GM18909 (cell line): ENCODE results near the gene INPP5E.

Experiments used
- ATAC-seq: cut with Tn5 transposase; IDR thresholded peaks from one replicate; pipeline ENCODE4 v1.9.1; 2021; ENCODE audit warnings: mild to moderate bottlenecking; ENCODE audit not compliant: unreplicated experiment, poor library complexity

The INPP5E gene

DNA sequence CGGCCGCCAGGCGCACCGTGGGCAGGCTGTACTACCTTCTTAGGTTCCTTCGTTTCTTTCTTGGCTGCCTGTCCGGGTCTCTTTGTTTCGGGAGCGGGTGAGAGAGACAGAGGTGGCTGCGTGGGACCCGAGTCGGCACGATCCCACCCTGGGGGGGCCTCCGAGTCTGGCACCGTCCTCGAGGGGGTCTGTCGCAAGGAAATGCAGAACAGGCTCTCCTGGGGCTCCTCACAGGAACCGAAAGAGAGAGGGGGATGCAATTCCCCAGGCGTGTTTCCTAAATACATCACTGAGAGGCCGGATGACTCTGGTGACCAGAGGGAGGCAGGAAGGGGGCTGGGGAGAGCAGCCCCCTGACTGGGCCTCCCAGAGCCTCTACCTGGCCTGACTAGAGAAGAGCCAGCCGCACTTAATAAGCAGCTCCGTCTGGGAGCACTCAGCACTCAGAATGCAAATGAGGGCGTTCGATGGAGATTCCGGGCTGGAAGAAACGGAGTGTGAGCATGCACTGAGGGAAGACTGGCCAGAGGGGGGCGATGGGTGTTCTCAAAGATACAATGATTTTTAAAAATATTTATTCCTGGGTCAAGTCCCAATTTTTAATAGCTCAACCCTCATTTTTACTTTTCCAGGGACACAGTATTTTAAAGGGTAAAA is 11.7 kb upstream of the INPP5E start:
- no peak for ATAC-seq

DNA sequence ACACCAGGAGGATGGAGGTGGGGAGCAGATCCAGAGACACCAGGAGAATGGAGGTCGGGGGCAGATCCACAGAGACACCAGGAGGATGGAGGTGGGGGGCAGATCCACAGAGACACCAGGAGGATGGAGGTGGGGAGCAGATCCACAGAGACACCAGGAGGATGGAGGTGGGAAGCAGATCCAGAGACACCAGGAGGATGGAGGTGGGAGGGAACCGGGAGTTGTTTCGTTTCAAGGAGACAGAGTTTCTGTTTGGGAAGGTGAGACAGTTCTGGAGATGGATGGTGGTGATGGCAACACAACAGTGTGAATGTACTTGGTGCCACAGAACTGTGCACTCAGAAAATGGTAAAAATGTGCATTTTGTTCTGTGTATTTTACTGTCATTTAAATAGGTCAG is 9.0 kb upstream of the INPP5E start:
- ATAC-seq: no peak

DNA sequence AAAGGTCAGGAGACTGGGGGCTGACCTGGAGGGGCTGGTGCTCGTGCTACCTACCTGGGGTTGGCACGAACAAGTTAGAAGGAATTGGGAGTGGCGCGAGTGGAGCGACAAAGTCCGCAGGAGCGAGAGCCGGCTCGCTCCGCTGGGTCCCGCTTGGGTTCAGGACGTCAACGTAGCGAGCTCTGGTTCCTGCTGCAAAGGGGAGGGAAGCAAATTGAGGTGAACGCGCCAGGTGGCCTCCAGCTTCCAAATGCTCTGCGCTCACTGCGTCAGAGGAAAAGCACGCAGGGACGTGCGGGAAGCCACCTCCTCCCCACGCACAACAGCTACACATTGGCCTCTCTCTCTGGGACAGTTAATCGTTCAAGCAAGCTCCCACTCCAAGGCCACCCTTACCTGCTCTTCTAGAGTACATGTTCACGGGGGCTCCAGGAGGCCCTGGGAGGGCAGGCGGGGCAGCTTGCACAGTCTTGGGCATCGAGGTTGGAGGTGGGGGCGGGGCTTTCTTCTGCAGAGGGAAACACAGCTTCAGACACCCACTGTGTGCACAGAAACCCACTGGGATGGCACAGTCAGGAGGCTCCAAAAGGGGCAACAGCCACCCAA is 7.6 kb upstream of the INPP5E start:
- ATAC-seq: no peak

DNA sequence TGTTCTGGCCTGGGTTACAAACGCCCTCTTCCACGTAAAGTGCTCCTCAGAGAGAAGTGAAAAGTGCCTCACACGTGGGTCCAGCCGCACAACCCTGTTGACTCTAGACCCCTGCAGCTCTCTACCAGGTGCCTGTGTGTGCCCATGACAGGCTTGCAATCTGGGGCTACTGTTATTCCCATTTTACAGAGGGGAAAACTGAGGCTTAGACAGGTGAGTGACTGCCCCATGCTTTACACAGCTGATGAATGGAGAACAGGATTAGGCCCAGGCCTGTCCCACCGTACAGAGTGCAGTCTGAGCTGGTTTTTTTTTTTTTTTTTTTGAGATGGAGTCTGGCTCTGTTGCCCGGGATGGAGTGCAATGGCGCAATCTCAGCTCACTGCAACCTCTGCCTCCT is 6.2 kb upstream of the INPP5E start:
- ATAC-seq: no peak

DNA sequence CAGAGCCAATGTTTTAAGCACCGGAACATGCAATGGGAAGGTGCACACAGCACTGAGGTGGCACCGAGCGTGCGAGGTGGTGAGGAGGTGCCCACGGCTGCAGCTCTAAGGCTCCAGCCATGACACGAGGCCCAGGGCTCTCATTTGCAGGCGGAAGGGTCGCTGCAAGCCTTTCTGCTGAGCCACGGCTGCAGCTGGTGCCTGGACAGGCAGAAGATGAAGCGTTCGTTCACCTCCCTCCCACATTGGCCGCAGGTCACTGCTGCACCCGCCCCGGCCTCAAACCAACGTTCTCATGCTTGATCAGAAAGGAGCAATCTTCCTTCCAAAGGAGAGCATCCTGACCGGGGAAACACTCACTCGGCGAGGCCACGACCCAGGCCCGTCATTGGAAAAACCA is 4.5 kb upstream of the INPP5E start:
- ATAC-seq: no peak

DNA sequence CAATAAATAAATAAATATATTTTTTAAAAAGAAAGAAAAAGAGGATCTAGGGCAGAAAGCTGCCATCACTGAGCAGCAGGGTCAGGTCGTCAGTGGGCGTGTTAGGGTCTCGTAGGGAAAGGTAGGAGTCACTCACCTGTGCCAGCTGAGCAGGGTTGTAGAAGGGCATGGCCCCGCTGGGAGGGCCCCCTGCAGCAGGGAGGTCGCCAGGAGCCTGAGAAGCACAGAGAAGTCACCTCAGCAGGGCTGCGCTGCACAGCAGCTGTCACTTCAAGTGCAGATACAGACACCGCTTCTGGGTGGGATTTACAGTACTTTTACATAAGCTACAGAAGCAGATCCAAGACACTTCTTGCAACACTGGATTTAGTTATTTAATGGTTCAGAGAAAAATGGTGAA is 4.0 kb upstream of the INPP5E start:
- ATAC-seq: no peak

DNA sequence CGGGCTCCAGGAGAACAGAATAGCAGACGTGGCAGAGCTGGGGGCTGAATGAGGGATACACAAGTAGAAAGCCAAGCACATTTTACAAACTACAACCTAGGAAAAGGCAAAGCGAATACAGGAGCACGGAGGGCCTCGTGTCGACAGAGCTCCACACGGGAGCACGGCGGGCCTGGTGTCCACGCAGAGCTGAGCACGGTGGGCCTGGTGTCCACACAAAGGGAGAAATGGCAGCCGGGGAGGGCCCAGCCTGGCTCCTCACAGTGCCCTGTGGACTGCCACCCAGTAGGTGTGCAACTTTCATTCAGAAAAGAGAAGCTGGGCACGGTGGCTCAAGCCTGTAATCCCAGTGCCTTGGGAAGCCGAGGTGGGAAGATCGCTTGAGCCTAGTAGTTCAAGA is 3.4 kb upstream of the INPP5E start:
- no peak for ATAC-seq

DNA sequence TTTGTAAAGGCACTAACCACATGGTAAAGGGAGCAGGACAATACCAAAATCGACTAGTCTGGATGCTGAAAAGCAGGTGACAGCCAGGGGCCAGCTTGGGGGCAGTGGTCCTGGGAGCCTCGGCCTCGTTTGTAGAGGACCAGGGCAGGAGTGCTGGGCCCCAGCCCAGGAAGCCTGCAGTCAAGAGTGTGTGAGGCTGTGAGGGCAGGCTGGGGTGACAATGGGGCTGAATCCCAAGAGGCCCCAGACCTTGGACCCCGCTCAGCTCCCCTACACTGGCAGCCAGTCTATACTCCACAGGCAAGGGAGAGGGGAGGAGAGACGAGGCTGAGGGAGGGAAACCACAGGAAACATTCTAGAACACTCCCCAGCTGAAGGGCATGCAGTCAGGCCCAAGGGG is 2.6 kb upstream of the INPP5E start:
- no peak for ATAC-seq

DNA sequence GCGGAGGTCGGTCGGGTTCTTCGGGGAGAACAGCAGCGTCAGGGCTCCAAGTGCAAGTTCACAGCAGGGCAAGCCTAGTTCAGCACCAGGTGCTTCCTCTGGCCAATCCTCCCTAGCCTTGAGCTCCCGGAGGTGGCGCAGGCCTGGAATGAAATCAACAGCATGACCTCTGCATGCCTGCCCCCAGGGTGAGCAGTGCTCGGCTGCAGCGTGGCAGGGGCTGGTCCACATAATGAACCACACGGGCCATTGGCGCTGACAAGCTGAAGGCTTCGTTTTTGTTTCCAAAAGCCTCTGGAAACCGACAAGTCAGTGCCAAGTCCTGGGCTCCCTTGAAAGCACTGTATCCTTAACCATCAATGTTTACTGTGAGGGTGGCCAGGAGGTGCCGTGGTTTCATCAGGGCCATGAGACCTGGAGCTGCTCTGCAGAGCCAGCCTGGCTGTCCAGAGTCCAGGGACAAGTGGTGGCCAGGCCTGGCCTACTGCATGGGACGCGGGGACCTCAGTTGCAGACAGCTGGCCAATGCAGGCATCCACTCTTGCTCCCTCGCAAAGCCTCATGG is 2.1 kb upstream of the INPP5E start:
- ATAC-seq: no peak

DNA sequence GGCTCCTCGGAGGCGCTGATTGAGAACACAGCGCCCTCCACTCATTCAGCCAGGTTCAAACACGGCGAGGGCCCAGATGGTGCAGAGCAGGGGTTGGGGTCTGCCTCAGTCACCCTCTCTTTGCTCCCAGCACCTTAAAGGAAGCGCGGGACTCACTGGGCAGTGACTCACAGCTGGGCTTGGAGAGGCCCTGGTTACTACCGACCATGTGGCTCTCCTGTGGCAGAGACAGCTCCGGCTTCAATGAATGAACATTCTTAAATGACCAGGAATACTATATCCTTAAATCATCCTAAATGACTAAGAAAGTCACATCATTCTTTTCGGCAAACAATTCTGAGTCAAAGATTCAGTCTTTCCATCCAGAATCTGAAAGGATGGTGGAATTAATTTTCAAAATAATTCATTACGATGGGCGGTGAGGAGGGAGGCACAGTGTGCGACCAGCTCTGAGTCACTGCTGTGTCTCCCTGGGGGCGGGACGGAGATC is 1.6 kb upstream of the INPP5E start:
- ATAC-seq: no peak

DNA sequence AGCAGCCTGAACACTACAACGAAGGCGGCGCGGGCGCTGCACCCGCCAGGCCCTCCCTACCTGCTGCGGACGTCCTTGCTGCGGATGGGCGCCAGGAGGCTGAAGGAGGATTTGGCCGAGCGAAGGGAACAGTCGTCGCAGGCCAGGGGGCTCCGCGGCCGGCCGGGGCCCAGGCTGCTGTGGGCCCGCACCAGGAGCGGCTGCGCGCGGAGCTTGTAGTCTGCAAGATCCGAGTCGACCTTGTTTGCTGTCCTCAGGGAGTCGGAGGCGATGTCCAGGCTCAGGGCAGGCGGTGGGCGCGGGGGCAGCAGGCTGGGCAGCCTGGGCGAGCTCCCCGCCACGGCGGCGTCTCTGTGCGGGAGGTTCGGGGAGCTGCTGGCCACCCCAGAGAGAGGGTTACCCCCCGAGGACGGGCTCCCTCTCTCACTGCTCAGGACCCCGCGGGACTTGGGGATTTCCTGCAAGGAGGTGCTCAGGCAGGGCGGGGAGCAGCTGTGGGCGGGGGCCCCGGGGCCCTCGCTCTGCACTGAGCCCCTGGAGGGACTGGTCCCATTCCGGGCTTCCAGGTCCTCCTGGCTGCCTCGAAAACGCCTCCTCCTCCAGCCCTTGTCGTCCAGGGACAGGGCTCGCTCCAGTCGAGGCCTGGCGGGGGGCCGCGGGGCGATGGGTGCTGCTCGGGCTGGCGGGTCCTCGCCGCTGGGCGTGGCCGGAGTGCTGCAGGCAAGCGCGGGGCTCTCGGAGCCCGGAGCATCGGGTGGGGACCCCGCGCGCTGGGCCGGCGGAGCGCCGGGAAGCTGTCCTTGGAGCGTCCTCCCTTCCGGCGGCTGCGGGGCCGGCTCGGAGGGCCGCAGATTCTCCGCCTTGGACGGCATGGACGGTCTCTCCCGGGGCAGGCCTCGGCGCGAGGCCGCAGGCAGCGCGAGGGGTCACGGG is 831 bp downstream of the INPP5E start:
- peak; percentile 48 for ATAC-seq

DNA sequence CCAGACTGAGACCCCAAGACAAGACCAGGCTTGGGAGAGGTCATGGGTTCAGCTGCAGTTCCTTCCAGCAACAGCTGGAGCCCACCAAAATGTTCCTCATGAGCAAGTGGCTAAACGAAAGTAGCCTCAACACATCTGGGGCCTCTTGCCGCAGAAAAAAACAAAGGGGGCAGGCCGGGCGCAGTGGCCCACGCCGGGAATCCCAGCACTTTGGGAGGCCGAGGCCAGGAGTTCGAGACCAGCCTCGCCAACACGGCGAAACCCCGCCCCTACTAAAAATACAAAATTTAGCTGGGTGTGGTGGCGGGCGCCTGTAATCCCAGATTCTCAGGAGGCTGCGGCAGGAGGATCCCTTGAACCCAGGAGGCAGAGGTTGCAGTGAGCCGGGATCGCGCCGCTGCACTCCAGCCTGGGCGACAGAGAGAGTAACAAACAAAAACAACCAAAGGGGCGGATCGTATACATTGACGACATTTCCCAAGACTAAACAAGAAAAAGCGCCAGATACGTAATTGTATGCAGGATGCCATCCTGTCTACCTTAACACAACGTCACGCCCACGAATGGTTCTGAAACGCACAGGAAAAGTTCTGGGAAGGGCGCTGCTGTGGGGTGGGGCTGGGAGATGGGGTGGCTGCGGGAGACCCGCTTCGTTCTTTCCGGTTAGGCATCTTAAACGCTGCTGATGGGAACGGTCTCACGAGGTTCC is 1.7 kb downstream of the INPP5E start:
- ATAC-seq: no peak

DNA sequence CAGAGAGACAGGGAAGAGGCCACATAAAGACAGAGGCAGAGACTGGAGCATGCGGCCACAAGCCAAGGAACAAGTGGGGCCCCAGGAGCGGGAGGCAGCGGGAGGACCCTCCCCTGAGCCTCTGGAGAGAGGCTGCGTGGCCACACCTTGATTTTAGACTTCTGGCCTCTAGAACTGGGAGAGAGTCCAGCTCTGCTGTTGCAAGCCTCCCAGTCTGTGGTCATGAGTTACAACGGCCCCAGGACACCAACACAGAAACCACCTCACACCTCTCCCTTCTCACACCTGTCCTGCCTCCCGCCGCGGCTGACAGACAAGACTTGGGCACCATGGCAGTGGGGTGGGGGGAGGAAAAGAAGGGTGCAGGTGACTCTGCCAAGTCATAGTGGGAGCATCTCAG is 2.2 kb downstream of the INPP5E start:
- ATAC-seq: no peak

DNA sequence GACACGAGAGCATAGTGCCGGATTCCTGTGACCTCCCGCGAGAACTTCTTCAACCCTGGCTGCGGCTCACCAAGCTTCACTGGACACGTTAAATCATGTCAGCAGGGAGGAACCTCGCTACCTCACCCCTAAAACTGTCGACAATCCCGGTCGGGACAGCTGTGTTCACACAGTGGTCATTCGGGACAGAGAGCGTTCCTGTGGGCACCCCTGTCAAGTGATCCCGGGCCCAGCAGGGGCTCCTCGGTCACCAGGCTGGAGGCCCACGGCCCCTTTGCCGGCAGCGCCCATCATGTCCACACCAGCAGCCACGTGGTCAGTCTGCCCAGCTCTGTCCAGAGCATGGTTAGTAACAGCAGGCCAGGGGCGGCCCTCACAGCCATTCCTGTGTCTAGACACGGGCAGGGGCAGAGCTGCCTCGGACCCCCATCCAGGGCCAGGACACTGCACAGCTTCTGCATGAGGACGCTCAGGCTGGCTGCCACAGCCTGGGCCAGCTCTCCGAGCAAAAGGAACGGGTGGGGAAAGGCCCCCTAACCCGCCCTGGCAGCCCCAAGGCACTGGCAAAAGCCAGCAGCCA is 3.5 kb downstream of the INPP5E start:
- ATAC-seq: no peak

DNA sequence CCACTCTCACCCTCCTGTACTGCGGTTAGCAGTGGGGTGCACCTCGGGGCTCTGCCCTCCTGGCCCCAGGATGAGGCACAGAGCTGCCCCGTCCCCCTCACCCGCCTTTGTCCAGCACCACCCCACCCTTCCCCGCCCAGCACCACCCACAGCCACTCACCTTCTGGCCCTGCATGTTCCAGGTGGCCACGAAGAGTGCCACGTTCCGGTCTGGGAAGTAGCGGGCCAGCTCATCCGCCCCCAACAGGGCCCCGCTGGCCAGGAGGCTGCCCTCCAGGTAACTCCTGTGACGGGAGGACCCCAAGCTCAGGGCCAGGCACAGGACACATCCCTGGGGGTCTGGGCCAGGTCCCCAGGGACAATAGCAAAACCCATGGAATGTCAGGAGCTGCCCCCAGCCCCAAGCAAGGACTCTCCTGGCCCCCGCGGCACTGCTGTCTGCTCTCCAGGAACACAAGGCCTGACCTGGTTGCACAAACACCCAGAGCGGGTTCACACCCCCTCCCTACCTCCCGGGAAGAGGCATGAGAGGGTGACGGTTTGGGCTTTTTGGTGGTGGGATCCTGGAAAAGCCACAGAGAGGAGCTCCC is 5.0 kb downstream of the INPP5E start:
- no peak for ATAC-seq

DNA sequence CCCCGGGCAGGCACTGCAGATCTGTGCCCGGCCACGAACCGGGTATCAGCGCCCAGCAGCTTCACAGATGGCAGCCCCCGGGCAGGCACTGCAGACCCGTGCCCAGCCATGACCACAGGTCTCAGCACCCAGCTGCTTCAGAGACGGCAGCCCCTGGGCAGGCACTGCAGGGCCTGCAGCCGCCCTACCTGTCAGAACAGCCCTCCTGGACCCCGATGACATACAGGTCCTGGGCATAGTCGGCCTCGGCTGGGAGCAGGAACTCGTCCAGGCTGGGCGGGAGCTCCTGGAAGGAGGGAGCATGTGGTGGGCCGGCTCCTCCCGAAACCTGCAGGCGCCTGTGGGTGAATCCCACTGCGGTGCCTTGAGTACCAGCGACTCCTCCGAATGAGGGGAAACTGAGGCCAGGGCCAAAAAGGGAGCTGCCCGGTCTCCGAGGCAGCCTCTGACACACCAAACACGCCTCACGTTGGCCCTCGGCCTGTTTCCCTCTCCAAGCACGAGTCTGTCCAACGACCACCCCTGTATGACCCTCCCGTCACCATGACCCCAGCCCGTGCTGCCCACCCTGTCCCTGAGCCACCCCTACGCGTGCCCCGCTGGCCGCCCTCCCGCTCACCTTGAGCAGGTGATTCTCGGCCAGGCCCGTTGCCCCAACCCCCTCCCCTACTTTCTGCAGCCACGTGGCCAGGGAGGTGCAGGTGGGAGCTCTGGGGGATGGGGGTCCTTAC is 5.6 kb downstream of the INPP5E start:
- ATAC-seq: no peak

DNA sequence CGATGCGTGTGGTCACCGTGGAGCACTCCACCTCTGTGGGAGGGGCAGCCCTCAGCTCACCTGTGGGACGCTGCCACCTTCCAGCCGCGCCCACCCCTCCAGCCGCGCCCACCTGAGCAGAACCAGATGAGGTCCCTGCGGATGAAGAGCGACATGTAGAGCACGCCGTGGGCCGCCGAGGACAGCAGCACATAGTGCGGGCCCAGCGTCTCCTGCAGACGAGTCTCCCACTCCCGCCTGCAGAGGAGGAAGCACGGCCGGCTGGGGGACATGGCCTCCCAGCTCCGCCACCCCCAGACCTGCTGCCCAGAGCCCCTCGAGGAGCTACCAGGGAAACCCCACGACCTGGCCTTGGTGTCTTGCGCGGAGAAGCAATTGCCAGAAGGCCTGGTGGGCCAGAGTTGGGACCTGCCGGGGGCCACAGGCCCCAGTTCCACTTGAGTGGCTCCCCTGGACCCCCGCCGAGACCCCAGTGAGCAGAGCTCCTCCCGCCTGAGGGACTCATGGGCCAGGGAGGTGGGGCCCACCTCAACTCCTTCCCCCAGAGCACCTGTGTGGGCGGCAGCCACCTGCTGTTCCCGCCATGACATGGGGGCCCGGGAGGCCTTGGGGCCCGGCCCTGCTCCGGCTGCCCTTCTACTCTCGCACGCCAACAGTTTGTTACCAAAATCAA is 6.5 kb downstream of the INPP5E start:
- no peak for ATAC-seq

DNA sequence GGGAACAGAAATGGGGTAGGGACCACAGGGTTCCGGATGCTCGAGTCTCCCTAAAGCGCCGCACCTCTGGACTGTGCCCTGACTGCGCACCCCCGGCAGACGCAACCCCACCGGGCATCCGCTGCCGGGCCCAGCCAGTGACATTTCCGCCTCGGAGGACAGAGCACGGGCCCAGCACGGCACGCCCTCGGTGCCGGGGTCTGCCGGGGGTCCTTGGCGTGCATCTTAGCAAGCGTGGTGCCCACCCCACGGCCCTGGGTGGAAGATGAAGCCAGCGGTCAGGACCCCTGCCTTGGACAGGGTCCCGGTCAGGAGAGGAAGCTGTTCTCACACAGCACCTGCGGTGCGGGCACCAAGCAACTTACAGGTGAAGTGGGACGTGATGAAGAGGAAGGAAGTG is 7.1 kb downstream of the INPP5E start:
- no peak for ATAC-seq
